ENCODE results near the gene TMEM235. TPM values are rescaled to one million over a fixed set of nuclear protein-coding genes. Genes with fewer than 3 reads are reported as not detected.

The TMEM235 gene
- polyA plus RNA-seq, 4 donors: not detected

DNA sequence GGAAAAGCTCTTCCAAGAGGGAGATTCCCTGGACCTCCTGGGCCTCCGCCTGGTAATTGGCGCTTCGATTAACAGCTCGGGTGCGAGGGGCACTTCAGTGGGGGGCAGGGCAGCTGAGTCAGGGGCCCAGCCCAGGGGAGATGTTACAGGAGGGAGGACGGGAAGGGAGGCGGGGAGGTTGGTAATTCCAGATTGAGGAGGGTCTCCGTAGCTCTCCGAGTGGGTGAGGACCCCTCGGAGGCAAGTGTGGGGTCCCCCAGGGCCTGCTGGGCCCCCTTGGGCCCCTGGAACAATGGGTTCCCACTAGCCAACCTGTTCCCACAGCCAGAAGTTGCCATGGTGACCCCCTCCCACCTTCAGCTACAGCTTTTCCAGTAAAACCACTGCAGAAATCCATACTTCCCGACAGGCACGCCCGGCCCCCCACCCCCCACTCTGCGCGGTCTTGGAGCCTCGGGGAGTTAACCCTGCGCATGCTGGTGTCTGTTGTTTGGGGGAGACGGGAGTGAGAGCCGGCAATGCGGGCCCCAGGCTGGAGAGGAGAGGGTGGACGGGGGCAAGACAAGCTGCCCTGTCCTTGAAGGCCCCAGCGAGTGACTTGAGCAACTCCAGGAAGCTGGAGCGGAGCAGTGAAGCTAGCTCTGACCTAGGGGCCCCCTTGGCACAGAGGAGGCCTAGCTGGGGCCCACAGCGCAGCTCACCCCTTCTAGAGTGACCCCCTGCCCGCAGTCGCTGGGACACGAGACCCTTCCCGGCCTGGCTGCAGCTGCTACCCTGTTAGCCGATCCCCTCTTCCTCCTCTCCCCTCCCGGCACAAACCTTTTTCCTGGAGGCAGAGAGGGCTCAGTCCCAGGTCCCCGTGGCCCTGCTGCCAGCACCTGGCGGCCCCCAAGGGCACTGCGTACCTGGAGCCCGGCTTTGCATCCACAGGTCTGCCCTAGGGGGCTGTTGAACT, 37.8 kb downstream of the TMEM235 start:
- peaks cover 0 to 57% (median 0%) of the 10 kb centered on the region in 3 donors for H3K4me1 ChIP-seq (ENCODE audit: control insufficient read depth in 3 of 3, insufficient read depth in 2 of 3, low read depth in 1 of 3, low read length in 2 of 3)
- peaks cover 0 to 3% of the 10 kb centered on the region in 2 donors for H3K9me3 ChIP-seq (ENCODE audit: control insufficient read depth in 2 of 2, insufficient read depth in 1 of 2, low read depth in 1 of 2, low read length in 1 of 2)
- no peaks in the 10 kb centered on the region for H3K27me3 ChIP-seq (ENCODE audit: control insufficient read depth in 3 of 3, insufficient read depth in 3 of 3, low read length in 3 of 3)
- DNase-seq: peak in 1 of 2 donors; percentile 80
- WGBS, 3 donors: 29 to 49% (median 46%) methylated on average over 28 to 34 of the region's 34 CpGs
- no peak overlapping the region for H3K4me3 ChIP-seq (ENCODE audit: low read depth in 1 of 3, low read length in 3 of 3)
- peak overlapping the region in 1 of 3 donors; percentile 40 for H3K27ac ChIP-seq (ENCODE audit: low read depth in 1 of 3, low read length in 2 of 3)
- FAIRE-seq: no peak
- peaks cover 0 to 2% (median 0%) of the 10 kb centered on the region in 3 donors for H3K36me3 ChIP-seq (ENCODE audit: control insufficient read depth in 3 of 3, insufficient read depth in 2 of 3, low read depth in 1 of 3, low read length in 3 of 3)

DNA sequence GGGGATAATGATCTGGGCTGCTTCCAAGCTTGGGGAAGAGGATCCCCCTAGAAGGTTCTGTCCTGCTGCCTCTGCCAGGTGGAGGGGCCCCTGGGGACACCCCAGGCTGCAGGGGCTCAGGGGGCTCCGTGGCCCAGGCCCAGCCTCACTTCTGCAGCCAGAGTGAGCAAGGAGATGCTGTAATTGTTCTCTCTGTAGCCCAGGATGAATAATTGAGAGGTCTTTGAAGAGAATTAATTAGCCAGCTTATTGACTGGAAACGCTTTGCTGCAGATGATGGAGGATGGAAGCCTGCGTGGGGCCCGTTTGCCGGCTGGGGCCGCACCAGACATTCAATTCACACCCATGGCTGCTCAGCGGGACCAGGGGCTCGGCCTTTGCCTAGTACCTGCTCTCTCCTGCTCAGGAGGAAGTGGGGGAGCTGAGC, 38.5 kb downstream of the TMEM235 start:
- H3K4me1 ChIP-seq (ENCODE audit: control insufficient read depth in 3 of 3, insufficient read depth in 2 of 3, low read depth in 1 of 3, low read length in 2 of 3): peaks cover 0 to 57% (median 0%) of the 10 kb centered on the region in 3 donors
- H3K9me3 ChIP-seq (ENCODE audit: control insufficient read depth in 2 of 2, insufficient read depth in 1 of 2, low read depth in 1 of 2, low read length in 1 of 2): peaks cover 0 to 3% of the 10 kb centered on the region in 2 donors
- peaks cover 0 to 2% (median 0%) of the 10 kb centered on the region in 3 donors for H3K36me3 ChIP-seq (ENCODE audit: control insufficient read depth in 3 of 3, insufficient read depth in 2 of 3, low read depth in 1 of 3, low read length in 3 of 3)
- no peaks in the 10 kb centered on the region for H3K27me3 ChIP-seq (ENCODE audit: control insufficient read depth in 3 of 3, insufficient read depth in 3 of 3, low read length in 3 of 3)
- WGBS, 3 donors: 75 to 84% (median 76%) methylated on average over 8 of the region's 8 CpGs
- H3K4me3 ChIP-seq (ENCODE audit: low read depth in 1 of 3, low read length in 3 of 3): no peak overlapping the region
- FAIRE-seq (no peak), DNase-seq (no peak)
- no peak overlapping the region for H3K27ac ChIP-seq (ENCODE audit: low read depth in 1 of 3, low read length in 2 of 3)

DNA sequence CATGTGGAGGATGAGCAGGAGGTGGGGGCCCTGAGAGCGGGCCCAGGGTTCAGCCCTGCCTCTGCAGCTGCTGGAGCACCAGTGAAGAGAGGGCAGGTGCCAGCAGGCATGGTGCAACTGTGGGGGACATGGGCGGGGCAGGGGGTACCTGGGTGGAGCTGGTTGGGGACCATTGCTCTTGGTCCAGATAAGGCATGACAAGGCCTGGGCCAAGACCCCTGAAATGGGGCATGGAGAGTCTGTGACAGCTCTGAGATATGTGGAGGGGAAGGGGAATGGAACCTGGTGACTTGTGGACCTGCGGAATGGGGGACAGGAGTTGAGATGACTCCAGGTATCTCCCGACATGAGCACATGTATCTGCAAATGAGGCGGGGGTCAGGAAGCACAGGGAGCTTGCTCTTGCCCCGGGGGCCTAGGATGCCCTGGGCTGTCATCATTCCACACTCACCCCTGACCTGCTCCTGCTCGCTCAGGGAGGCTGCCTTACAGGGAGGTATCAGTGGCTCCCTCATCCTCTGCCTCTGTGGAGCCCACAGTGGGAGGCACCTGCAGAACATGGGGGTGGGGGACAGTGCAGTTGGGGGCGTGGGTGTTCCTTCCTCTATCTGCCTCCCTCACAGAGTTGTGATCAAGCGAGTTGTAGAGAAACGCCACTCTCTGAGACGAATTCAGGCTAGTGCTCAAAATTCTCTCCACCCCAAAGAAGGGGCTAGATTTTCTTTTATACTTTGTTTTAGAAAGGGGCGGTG, 40.2 kb downstream of the TMEM235 start:
- Histone ChIP-seq H3K9me3 (ENCODE audit: control insufficient read depth in 2 of 2, insufficient read depth in 1 of 2, low read depth in 1 of 2, low read length in 1 of 2) (peaks cover 0 to 3% of the 10 kb centered on the region in 2 donors), H3K36me3 (ENCODE audit: control insufficient read depth in 3 of 3, insufficient read depth in 2 of 3, low read depth in 1 of 3, low read length in 3 of 3) (peaks cover 0 to 2% (median 0%) of the 10 kb centered on the region in 3 donors), H3K27ac (ENCODE audit: low read depth in 1 of 3, low read length in 2 of 3) (peak overlapping the region in 1 of 3 donors; percentile 78), H3K4me3 (ENCODE audit: low read depth in 1 of 3, low read length in 3 of 3) (no peak overlapping the region), H3K27me3 (ENCODE audit: control insufficient read depth in 3 of 3, insufficient read depth in 3 of 3, low read length in 3 of 3) (no peaks in the 10 kb centered on the region), H3K4me1 (ENCODE audit: control insufficient read depth in 3 of 3, insufficient read depth in 2 of 3, low read depth in 1 of 3, low read length in 2 of 3) (peaks cover 0 to 57% (median 2%) of the 10 kb centered on the region in 3 donors)
- 27 to 54% (median 47%) methylated on average over 12 of the region's 12 CpGs for WGBS, 3 donors
- no peak for FAIRE-seq
- DNase-seq: peak in 1 of 2 donors; percentile 5

DNA sequence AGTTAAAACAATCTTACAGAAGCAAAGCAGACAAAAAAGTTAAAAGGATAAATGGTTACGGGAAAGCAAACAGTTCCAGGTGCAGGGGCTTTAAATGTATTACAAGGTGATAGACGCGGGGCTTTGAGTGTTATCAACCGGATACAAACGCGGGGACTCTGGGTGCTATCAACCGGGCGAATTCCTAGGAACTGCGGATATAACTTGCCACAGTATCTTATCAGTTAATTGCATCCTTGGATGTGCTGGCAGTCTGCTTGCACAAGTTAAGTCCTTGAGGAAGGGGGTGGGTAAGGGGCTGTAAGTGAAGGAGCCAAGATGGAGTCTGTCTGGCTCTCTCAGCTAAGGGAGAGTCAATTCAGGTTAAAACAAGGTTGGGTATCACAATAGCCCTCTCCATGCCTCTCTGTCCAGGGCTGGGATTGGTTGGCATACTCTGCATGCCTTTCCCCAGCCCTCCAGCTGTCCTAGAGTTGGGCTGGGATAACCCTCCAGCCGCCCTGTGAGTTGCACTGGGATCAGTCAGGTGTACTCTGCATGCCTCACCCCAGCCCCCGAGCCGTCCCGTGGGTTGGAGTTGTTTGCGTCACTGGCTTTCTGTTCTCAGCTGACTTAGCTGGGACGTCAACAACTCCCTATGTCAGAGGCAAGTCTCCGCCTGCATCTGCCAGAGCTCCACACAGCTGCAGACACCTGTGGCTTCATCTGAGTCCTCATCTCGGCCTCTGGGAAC, 40.9 kb downstream of the TMEM235 start:
- peaks cover 0 to 2% (median 0%) of the 10 kb centered on the region in 3 donors for H3K36me3 ChIP-seq (ENCODE audit: control insufficient read depth in 3 of 3, insufficient read depth in 2 of 3, low read depth in 1 of 3, low read length in 3 of 3)
- H3K27me3 ChIP-seq (ENCODE audit: control insufficient read depth in 3 of 3, insufficient read depth in 3 of 3, low read length in 3 of 3): no peaks in the 10 kb centered on the region
- H3K9me3 ChIP-seq (ENCODE audit: control insufficient read depth in 2 of 2, insufficient read depth in 1 of 2, low read depth in 1 of 2, low read length in 1 of 2): peaks cover 0 to 3% of the 10 kb centered on the region in 2 donors
- H3K27ac ChIP-seq (ENCODE audit: low read depth in 1 of 3, low read length in 2 of 3): peak overlapping the region in 2 of 3 donors; percentile 78 to 81
- H3K4me1 ChIP-seq (ENCODE audit: control insufficient read depth in 3 of 3, insufficient read depth in 2 of 3, low read depth in 1 of 3, low read length in 2 of 3): peaks cover 0 to 57% (median 2%) of the 10 kb centered on the region in 3 donors
- FAIRE-seq: no peak
- WGBS, 3 donors: 3 to 28% (median 12%) methylated on average over 17 of the region's 17 CpGs
- DNase-seq: peak; percentile 79 to 96
- no peak overlapping the region for H3K4me3 ChIP-seq (ENCODE audit: low read depth in 1 of 3, low read length in 3 of 3)

DNA sequence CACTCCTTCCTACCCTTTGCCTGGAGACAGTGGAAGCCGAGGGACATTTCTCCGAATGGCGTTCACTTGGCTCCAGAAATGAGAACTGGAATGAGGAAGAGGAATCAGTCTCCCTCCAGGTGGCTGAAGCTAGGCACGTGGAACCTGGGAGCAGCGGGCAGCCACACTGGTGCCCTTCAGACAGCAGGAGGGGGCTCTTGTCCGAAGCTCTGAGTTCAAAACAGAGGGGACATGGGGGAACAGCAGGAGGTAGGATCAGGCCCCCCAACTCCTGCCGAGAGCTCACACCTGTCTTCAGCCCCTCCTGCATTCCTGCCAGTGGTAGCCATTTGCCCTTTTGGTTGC, 41.5 kb downstream of the TMEM235 start:
- FAIRE-seq (no peak), DNase-seq (no peak)
- peak overlapping the region in 2 of 3 donors; percentile 78 to 81 for H3K27ac ChIP-seq (ENCODE audit: low read depth in 1 of 3, low read length in 2 of 3)
- no peaks in the 10 kb centered on the region for H3K27me3 ChIP-seq (ENCODE audit: control insufficient read depth in 3 of 3, insufficient read depth in 3 of 3, low read length in 3 of 3)
- 10 to 34% (median 32%) methylated on average over 7 of the region's 7 CpGs for WGBS, 3 donors
- H3K9me3 ChIP-seq (ENCODE audit: control insufficient read depth in 2 of 2, insufficient read depth in 1 of 2, low read depth in 1 of 2, low read length in 1 of 2): peaks cover 0 to 3% of the 10 kb centered on the region in 2 donors
- H3K4me3 ChIP-seq (ENCODE audit: low read depth in 1 of 3, low read length in 3 of 3): no peak overlapping the region
- peaks cover 0 to 56% (median 2%) of the 10 kb centered on the region in 3 donors for H3K4me1 ChIP-seq (ENCODE audit: control insufficient read depth in 3 of 3, insufficient read depth in 2 of 3, low read depth in 1 of 3, low read length in 2 of 3)
- H3K36me3 ChIP-seq (ENCODE audit: control insufficient read depth in 3 of 3, insufficient read depth in 2 of 3, low read depth in 1 of 3, low read length in 3 of 3): peaks cover 0 to 2% (median 0%) of the 10 kb centered on the region in 3 donors

DNA sequence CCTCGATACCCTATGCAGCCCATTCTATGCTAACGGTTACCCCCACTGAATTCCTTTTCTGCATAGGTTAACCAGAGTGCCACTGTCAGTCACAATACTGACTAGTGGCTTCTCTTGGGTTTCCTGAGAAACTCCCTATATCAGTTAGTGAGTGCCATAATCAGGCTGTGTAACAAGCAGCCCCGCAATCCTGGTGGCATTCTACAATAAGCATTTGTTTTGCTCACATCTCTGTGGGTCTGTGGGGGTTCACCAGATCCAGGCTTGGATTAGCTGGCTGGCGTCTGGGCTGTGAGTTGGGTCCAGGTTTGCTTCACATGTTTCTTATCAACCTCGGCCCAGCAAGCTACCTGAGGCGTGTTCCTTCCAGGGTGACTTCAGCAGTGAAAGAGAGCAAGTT, 42.4 kb downstream of the TMEM235 start:
- DNase-seq (peak in 1 of 2 donors; percentile 13), FAIRE-seq (no peak)
- H3K27me3 ChIP-seq (ENCODE audit: control insufficient read depth in 3 of 3, insufficient read depth in 3 of 3, low read length in 3 of 3): no peaks in the 10 kb centered on the region
- H3K9me3 ChIP-seq (ENCODE audit: control insufficient read depth in 2 of 2, insufficient read depth in 1 of 2, low read depth in 1 of 2, low read length in 1 of 2): peaks cover 0 to 3% of the 10 kb centered on the region in 2 donors
- 90 to 95% (median 92%) methylated on average over 6 of the region's 6 CpGs for WGBS, 3 donors
- H3K27ac ChIP-seq (ENCODE audit: low read depth in 1 of 3, low read length in 2 of 3): no peak overlapping the region
- H3K4me3 ChIP-seq (ENCODE audit: low read depth in 1 of 3, low read length in 3 of 3): no peak overlapping the region
- H3K4me1 ChIP-seq (ENCODE audit: control insufficient read depth in 3 of 3, insufficient read depth in 2 of 3, low read depth in 1 of 3, low read length in 2 of 3): peaks cover 0 to 54% (median 2%) of the 10 kb centered on the region in 3 donors
- H3K36me3 ChIP-seq (ENCODE audit: control insufficient read depth in 3 of 3, insufficient read depth in 2 of 3, low read depth in 1 of 3, low read length in 3 of 3): peaks cover 0 to 2% (median 0%) of the 10 kb centered on the region in 3 donors

DNA sequence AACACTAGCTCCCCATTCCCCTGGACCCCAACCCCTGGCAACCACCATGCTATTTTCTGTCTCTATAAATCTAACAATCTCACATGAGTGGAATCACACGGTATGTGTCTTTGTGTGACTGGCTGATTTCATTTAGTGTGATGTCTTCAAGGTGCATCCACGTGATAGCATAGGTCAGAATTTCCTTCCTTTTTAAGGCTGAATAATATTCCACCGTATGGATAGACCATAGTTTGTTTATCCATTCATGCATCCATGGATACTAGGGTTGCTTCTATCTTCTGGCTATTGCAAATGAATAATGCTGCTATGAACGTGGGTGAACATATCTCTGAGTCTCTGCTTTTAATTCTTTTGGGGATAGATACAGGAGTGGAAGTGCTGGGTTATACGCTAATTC, 43.9 kb downstream of the TMEM235 start:
- Histone ChIP-seq H3K27ac (ENCODE audit: low read depth in 1 of 3, low read length in 2 of 3) (no peak overlapping the region), H3K36me3 (ENCODE audit: control insufficient read depth in 3 of 3, insufficient read depth in 2 of 3, low read depth in 1 of 3, low read length in 3 of 3) (peaks cover 0 to 2% (median 0%) of the 10 kb centered on the region in 3 donors), H3K4me1 (ENCODE audit: control insufficient read depth in 3 of 3, insufficient read depth in 2 of 3, low read depth in 1 of 3, low read length in 2 of 3) (peaks cover 0 to 44% (median 2%) of the 10 kb centered on the region in 3 donors), H3K4me3 (ENCODE audit: low read depth in 1 of 3, low read length in 3 of 3) (no peak overlapping the region), H3K27me3 (ENCODE audit: control insufficient read depth in 3 of 3, insufficient read depth in 3 of 3, low read length in 3 of 3) (no peaks in the 10 kb centered on the region), H3K9me3 (ENCODE audit: control insufficient read depth in 2 of 2, insufficient read depth in 1 of 2, low read depth in 1 of 2, low read length in 1 of 2) (peaks cover 0 to 3% of the 10 kb centered on the region in 2 donors)
- 92 to 94% (median 92%) methylated on average over 5 of the region's 5 CpGs for WGBS, 3 donors
- FAIRE-seq: no peak
- DNase-seq: no peak

All from small intestine (tissue), 7 donors.